Karpas-422 (cell line): ENCODE results near the gene KIF5A. TPM values are rescaled to one million over a fixed set of nuclear protein-coding genes. Genes with fewer than 3 reads are reported as not detected.

ENCODE experiments used
- DNase-seq: peaks from one replicate; pipeline ENCODE4 v3.0.0-alpha.2; 2015
- H2AFZ ChIP-seq: fragments of 200-600 bp; sonication (generic); 2 replicates; pipeline ENCODE4 v1.6.1; 2014; ENCODE audit warnings: antibody characterized with exemption, low read length, mixed read lengths
- H3K27ac ChIP-seq: fragments of 200-600 bp; sonication (generic); 2 replicates; pipeline ENCODE4 v1.5.1; 2014; ENCODE audit warnings: mild to moderate bottlenecking, low read length, moderate library complexity
- H3K27me3 ChIP-seq: fragments of 200-600 bp; sonication (generic); 2 replicates; pipeline ENCODE4 v1.6.1; 2014; ENCODE audit warnings: low read length, mixed read lengths
- H3K36me3 ChIP-seq: fragments of 200-600 bp; sonication (generic); 2 replicates; pipeline ENCODE4 v1.6.1; 2014; ENCODE audit warnings: low read length, mixed read lengths; ENCODE audit not compliant: insufficient read depth
- H3K4me1 ChIP-seq: fragments of 200-600 bp; sonication (generic); 2 replicates; pipeline ENCODE4 v1.6.1; 2014; ENCODE audit warnings: mild to moderate bottlenecking, low read length, mixed read lengths
- H3K4me2 ChIP-seq: fragments of 200-600 bp; sonication (generic); 2 replicates; pipeline ENCODE4 v1.6.1; 2014; ENCODE audit warnings: low read length, low read depth, mild to moderate bottlenecking; ENCODE audit not compliant: poor library complexity, severe bottlenecking
- H3K4me3 ChIP-seq: fragments of 200-600 bp; sonication (generic); 2 replicates; pipeline ENCODE4 v1.5.1; 2014; ENCODE audit warnings: mild to moderate bottlenecking, antibody characterized with exemption, low read length, mixed read lengths
- H3K79me2 ChIP-seq: fragments of 200-600 bp; sonication (generic); 2 replicates; pipeline ENCODE4 v1.6.1; 2014; ENCODE audit warnings: mild to moderate bottlenecking, low read length, mixed read lengths
- H3K9ac ChIP-seq: fragments of 200-600 bp; sonication (generic); 2 replicates; pipeline ENCODE4 v1.6.0; 2014; ENCODE audit warnings: low read length
- H3K9me2 ChIP-seq: fragments of 200-600 bp; sonication (generic), shearing (Covaris generic); replicated peaks from 2 replicates; pipeline ENCODE4 v1.6.0; 2014; ENCODE audit warnings: mild to moderate bottlenecking, low read length, moderate library complexity; ENCODE audit not compliant: insufficient read depth
- H3K9me3 ChIP-seq: fragments of 300-700, 200-600 bp; sonication (generic); 2 replicates; pipeline ENCODE4 v1.6.1; 2014; ENCODE audit warnings: low read length, mixed read lengths
- H4K20me1 ChIP-seq: fragments of 200-600 bp; sonication (generic); 2 replicates; pipeline ENCODE4 v1.6.1; 2014; ENCODE audit warnings: mild to moderate bottlenecking, antibody characterized with exemption, low read length, low read depth; ENCODE audit not compliant: insufficient read depth
- small RNA-seq: library from RNA; depleted of rRNA; stranded (forward); fragments of <200 nt; gene quantifications from one replicate; pipeline ENCODE3, GENCODE V24; 2014
- total RNA-seq: library from RNA; depleted of rRNA; stranded (reverse); fragments of >200 nt; shearing (Covaris generic); gene quantifications from 2 replicates; pipeline ENCODE4 v1.2.3, GENCODE V29; 2014; ENCODE audit warnings: low replicate concordance; rRNA removed

Gene KIF5A
- total RNA-seq, 1 experiment from 2014 or later: 21.5 TPM

DNA sequence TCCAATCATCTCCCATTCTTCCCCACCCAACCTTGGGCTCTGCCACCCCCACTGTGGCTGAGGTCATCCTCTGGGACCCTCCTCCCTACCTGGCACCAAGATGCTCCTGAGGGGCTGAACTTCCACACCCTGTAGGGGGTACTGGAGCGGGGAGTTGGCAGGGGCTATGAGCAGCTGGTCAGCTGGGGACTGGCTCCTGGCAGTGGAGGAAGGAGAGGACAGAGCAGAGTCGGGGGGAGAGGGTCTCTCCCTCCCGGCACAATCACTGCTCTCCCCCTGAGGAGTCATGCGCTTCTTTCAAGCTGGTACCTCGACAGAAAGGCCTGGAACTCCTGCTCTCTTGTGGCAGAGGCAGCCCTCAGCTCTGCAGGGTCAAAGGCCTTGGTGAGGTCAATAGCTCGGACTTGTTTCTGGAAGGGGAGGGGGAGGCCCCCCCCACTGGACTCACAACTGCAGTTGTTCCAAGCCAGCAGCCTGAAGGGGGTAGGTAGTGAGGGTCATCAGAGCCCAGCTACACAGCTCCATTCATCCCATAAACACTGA lies 81.1 kb downstream of the KIF5A start:
- peaks cover 13% of the 10 kb centered on the region for H3K4me1 ChIP-seq
- no peaks in the 10 kb centered on the region for H3K36me3 ChIP-seq
- H3K9ac ChIP-seq: no peak overlapping the region
- no peak overlapping the region for H2AFZ ChIP-seq
- H3K4me2 ChIP-seq: no peak overlapping the region
- no peak overlapping the region for H3K27ac ChIP-seq
- H3K27me3 ChIP-seq: no peaks in the 10 kb centered on the region
- DNase-seq: no peak
- no peak overlapping the region for H3K4me3 ChIP-seq
- no peaks in the 10 kb centered on the region for H3K79me2 ChIP-seq
- no peaks in the 10 kb centered on the region for H3K9me3 ChIP-seq
- no peaks in the 10 kb centered on the region for H4K20me1 ChIP-seq
- H3K9me2 ChIP-seq: no peaks in the 10 kb centered on the region

DNA sequence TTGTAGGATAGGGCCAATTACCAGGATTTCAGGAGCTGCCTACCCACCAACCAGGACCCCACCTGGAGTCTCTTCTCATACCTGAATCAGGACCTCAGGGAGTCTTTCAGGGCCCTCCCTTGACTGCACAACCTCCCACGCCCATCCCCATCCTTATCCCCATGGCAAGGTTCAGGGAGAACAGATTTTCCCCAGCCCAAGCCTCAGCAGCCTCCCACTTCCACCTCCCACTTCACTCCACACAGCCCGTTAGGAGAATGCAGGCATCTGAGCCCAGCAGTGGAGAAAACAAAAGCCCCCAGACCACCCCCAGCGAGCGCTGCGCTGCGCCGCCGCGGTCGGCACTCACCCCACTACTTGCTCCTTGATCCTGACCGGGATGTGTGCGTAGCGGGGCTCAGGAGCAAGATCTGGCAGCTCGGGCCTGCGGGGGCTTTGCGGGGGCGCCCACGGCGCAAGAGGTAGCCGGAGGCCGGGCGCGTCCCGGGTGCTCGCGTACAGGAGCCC lies 81.8 kb downstream of the KIF5A start:
- Histone ChIP-seq H3K4me2 (no peak overlapping the region), H3K79me2 (no peaks in the 10 kb centered on the region), H2AFZ (no peak overlapping the region), H3K27me3 (no peaks in the 10 kb centered on the region), H3K9me2 (no peaks in the 10 kb centered on the region), H3K9me3 (no peaks in the 10 kb centered on the region), H3K27ac (no peak overlapping the region), H3K4me1 (peaks cover 13% of the 10 kb centered on the region), H3K9ac (no peak overlapping the region), H4K20me1 (no peaks in the 10 kb centered on the region), H3K36me3 (no peaks in the 10 kb centered on the region), H3K4me3 (no peak overlapping the region)
- DNase-seq: no peak

DNA sequence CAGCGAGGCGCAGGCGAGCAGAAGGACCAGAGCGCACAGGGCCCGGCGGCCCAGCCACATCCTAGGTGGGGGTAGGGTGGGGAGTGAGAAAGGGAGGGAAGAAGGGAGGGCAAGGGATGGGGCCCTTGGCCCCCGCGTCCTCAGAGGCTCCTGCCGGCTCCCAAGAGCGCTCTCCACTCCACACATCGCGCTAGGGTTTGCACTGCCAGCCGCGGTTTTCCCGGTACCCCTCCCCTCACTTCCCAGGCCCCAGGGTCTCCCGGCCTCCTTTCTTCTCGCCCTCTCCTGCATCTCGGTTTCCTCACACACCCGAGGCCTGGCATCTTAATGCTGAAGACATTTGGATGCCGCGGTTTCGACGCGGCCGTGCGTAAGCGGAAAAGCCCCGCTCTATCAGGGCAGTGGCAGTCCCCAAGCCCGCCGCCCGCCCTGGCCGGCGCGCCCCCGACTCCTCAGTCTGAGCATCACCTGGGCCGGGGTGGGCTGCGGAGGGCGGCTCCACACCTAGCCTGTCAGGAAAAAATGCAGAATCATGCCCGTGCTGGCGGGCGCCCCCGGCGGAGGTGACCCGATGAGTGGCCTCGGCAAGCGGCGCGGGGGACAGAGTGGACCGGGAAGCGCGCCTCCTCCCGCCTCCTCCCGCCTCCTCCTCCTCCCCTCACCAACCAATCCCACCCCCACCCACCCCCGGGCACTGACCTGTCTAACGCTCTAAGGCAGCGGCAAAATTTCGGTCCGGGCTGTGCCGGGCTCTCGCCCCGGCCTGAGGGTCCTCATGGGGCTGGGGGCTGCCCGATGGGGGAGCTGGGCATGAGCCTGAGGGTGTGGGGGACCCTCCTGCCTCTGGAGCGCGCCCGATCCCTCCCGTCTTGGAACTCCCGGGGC lies 82.5 kb downstream of the KIF5A start:
- Histone ChIP-seq H3K9ac (peak overlapping the region; percentile 52), H3K9me3 (no peaks in the 10 kb centered on the region), H3K4me2 (peak overlapping the region; percentile 70), H4K20me1 (no peaks in the 10 kb centered on the region), H3K4me3 (peak overlapping the region; percentile 71), H3K4me1 (peaks cover 13% of the 10 kb centered on the region), H2AFZ (peak overlapping the region; percentile 82), H3K27ac (no peak overlapping the region), H3K9me2 (no peaks in the 10 kb centered on the region), H3K27me3 (no peaks in the 10 kb centered on the region), H3K79me2 (no peaks in the 10 kb centered on the region), H3K36me3 (no peaks in the 10 kb centered on the region)
- DNase-seq: no peak

DNA sequence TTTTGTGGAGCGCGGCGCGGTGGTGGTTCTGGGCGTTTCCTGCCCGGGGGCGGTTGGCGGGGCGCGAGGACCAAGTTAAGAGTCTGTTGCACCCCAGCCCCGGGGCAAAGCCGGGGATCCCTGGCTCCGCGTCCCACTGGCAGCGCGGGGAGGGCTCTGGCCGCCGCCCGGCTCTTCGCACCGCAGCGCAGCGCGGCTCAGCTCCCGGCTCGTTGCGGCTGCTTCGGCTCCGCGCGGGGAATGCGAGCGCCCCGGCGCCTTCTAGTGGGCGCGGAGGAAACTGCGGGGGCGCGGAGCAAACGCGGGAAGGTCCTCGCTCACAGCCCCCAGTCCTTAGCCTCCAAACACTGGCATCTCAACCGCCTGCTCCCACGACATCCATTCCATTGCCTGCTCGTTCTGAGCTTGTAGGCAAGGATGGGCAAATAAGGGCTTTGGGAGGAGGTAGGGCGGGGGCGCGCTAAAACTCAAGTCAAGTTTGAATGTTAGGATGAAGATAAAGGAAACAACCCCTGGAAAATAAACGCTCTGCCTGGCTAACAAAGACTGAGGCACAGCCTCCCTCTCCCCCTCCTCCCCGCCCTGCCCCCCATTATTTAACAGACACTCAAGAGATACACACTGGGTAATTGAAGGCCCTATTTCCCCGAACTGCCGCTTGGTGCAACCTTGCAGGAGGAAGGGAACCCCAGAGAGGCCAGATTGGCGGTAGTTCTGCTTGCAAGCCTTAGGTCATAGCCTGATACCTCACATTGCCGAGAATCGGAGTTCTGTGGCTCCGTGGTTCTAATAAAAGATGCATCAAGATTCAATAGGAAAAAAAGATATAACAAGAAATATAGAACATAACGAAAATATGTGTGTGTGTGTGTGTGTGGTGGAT lies 83.4 kb downstream of the KIF5A start, which contains the start of gene B4GALNT1:
TSS of gene B4GALNT1 (minus strand) at position 244 of the 883 bp plus-strand sequence. CDS start 1,069 bp downstream, outside the sequence.
- peak; percentile 88 for DNase-seq
- Histone ChIP-seq H3K36me3 (no peaks in the 10 kb centered on the region), H3K4me2 (peak within 1 kb of the TSS; percentile 70), H3K27ac (no peak within 1 kb of the TSS), H3K27me3 (no peaks in the 10 kb centered on the region), H2AFZ (peak within 1 kb of the TSS; percentile 82), H3K4me3 (peak within 1 kb of the TSS; percentile 71), H3K79me2 (no peaks in the 10 kb centered on the region), H3K9me3 (no peaks in the 10 kb centered on the region), H3K9me2 (no peaks in the 10 kb centered on the region), H3K4me1 (peaks cover 13% of the 10 kb centered on the region), H4K20me1 (no peaks in the 10 kb centered on the region), H3K9ac (peak within 1 kb of the TSS; percentile 52)

Small RNA genes lying within 50 kb of the gene (small RNA-seq; reads per million reads assigned to genes)
- gene MIR616: not detected

Other genes with a start within 250 kb of the KIF5A start
- 31.9 and 39.0 TPM in 2 replicates for gene R3HDM2, start 119.0 kb upstream of the KIF5A start, total RNA-seq
- gene INHBC, start 115.3 kb upstream of the KIF5A start, total RNA-seq: 0.11 TPM in 1 of 2 replicates, not detected in the other
- 14.3 and 17.9 TPM in 2 replicates for gene INHBE, start 94.7 kb upstream of the KIF5A start, total RNA-seq
- 1.9 and 9.3 TPM in 2 replicates for gene GLI1, start 90.3 kb upstream of the KIF5A start, total RNA-seq
- 6.7 and 12.3 TPM in 2 replicates for gene ARHGAP9, start 70.2 kb upstream of the KIF5A start, total RNA-seq
- 204 and 260 TPM in 2 replicates for gene MARS1, start 62.0 kb upstream of the KIF5A start, total RNA-seq
- 54.3 and 73.3 TPM in 2 replicates for gene DDIT3, start 29.5 kb upstream of the KIF5A start, total RNA-seq
- 23.5 and 32.4 TPM in 2 replicates for gene MBD6, start 27.2 kb upstream of the KIF5A start, total RNA-seq
- 77.9 and 123 TPM in 2 replicates for gene DCTN2, start 2.9 kb upstream of the KIF5A start, total RNA-seq
- gene PIP4K2C, start 41.1 kb downstream of the KIF5A start, total RNA-seq: 9.3 and 23.9 TPM in 2 replicates
- 16.8 and 22.9 TPM in 2 replicates for gene DTX3, start 54.8 kb downstream of the KIF5A start, total RNA-seq
- 0.87 TPM in 1 of 2 replicates, not detected in the other for gene ARHGEF25, start 61.4 kb downstream of the KIF5A start, total RNA-seq
- 0.58 and 0.63 TPM in 2 replicates for gene B4GALNT1, start 83.2 kb downstream of the KIF5A start, total RNA-seq
- gene OS9, start 144.1 kb downstream of the KIF5A start, total RNA-seq: 72.6 and 120 TPM in 2 replicates
- 6.7 and 12.0 TPM in 2 replicates for gene AGAP2, start 188.7 kb downstream of the KIF5A start, total RNA-seq
- 33.3 and 42.7 TPM in 2 replicates for gene TSPAN31, start 195.0 kb downstream of the KIF5A start, total RNA-seq
- gene CDK4, start 202.3 kb downstream of the KIF5A start, total RNA-seq: 154 and 164 TPM in 2 replicates
- gene MARCHF9, start 205.1 kb downstream of the KIF5A start, total RNA-seq: 30.3 and 45.9 TPM in 2 replicates
- gene CYP27B1, start 217.0 kb downstream of the KIF5A start, total RNA-seq: 0.86 and 3.5 TPM in 2 replicates
- 11.9 and 17.4 TPM in 2 replicates for gene METTL1, start 222.1 kb downstream of the KIF5A start, total RNA-seq
- 4.1 and 5.5 TPM in 2 replicates for gene EEF1AKMT3, start 222.6 kb downstream of the KIF5A start, total RNA-seq
- gene TSFM, start 232.7 kb downstream of the KIF5A start, total RNA-seq: 40.7 and 57.1 TPM in 2 replicates